GM12874 (cell line): ENCODE measurements around the gene CPED1.

Experiments
- CTCF ChIP-seq: IDR thresholded peaks from 2 replicates; pipeline ENCODE4 v1.5.1; 2011; ENCODE audit warnings: low read depth, mild to moderate bottlenecking, control low read depth, low read length, moderate library complexity; ENCODE audit not compliant: insufficient read depth

The CPED1 gene

GRCh38 chr7:121076350-121077164, 88.0 kb downstream of the CPED1 start:
- no peak for TF ChIP-seq CTCF

- no peak for TF ChIP-seq CTCF
Observed at GRCh38 chr7:121077165-121077630, 88.7 kb downstream of the CPED1 start.

GRCh38 chr7:121078701-121079227, 90.3 kb downstream of the CPED1 start:
- no peak for TF ChIP-seq CTCF

- TF ChIP-seq CTCF: no peak
Observed at GRCh38 chr7:121079425-121080169, 91.1 kb downstream of the CPED1 start.

GRCh38 chr7:121080257-121080912, 91.9 kb downstream of the CPED1 start:
- no peak for TF ChIP-seq CTCF

GRCh38 chr7:121080913-121081326, 92.4 kb downstream of the CPED1 start:
- TF ChIP-seq CTCF: no peak
